NCI-H2196 treated with DMSO at 0.1 percent for 48 hours (cell line): ENCODE results near the gene NQO1.
"Not testable (repeated sequence)": the region's sequence is repeated elsewhere in the genome, so short reads cannot be mapped to it uniquely, and the experiment has no call there.

ENCODE experiments used
- DNase-seq: peaks from one replicate; lab custom pipeline; 2025; ENCODE audit not compliant: unreplicated experiment; lab: John Stamatoyannopoulos, UW

NQO1 gene

DNA sequence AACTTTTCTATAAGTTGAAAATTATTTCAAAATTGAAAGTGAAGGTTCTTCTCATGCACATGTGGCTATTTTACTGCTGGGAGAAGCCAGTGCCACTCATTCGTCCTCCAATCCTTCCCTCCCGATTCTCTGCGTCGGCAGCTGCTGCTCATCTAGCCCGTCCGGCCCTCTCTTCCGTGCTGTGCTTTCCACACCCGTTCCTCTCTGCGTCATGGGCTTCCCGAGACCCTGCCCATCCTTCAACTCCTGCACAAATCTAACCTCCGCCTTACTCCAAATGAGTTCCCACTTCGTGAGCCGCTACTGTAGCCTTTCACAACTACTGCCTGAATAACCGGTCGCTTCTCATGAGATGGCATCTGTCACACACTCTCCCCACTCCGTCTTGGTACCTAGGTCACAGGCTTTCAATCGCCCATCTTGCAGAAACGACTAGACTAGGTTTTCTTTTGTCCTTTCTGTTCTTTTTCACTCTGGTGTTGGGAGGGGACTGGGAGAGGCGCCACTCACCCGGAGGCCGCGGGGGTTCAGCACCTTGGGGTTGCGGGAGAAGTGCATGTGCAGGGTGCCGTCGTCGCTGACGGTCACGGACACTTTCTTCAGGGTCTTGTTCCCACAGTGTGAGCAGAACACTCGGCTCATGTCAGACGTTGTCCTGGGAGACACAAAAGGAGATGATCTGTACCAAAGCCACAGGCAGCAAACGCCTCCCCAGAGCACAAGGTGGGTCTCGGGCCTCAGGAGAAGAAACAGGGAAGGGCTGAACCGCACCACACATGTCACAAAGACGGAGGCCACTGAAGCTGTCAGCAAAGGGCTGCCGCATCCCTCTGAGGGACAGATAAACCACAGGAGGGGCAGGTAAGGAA, 18.2 kb upstream of the NQO1 start:
- DNase-seq = no peak

DNA sequence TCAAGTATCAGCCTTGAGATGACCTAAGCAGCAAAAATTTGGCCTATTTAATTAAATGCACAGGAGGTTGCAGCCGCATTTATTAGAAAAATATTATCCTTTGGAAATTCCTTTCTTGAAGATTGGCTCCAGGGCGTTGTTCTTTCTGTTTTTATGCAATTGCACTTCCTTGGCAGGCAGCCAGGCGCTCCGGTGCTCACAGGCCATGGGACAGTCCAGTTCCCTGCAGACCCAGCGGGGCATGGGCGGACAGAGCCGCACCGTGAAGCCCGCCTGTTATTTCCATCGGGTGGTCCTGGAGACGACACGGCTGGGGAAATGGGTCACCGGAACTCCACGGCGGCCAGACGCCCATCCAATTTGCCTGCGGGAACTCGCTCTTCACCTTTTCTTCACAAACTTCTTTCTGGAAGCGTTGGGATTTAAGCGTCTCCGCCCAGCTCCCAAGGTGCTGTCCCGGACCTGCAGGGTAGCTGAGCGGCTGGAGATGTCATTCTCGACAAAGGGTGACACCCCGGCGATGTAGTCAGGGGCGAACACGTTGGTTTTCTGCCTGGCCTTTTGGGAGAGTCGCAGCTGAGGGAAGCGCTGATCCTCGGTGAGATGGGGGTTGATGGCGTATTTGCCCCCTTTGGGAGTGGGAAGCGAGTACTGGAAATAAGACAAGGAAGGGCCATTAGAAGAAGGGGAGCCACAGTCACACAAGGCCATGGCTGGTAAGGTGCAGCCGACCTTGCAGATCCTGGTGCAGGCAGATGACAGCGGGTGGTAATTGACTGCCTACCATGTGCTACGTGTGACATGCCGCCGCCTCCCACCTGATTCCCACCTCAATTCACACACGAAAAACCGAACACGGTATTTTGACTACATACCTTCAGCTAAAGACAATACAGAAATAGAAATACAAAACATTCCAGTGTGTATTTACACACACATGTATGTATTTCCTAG, 15.9 kb upstream of the NQO1 start:
- no peak for DNase-seq

DNA sequence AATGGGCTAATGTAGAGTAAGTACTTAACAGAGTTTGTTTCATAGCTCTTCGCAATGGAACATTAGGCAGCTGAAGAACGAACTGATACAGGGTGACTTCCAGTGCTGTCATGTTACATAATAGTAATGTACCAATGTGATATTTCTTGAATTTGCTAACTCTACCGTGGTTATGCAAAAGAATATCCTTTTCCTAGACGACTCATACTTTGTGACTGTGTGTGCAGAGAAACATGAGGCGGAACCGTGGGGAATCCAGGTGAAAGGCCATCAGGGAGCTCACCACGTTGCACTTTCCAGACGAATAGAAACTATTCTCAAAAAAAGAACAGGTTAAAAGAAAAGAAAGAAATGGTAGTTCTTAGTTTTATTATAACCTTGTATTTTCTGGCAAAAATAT, 15.2 kb upstream of the NQO1 start:
- no peak for DNase-seq

DNA sequence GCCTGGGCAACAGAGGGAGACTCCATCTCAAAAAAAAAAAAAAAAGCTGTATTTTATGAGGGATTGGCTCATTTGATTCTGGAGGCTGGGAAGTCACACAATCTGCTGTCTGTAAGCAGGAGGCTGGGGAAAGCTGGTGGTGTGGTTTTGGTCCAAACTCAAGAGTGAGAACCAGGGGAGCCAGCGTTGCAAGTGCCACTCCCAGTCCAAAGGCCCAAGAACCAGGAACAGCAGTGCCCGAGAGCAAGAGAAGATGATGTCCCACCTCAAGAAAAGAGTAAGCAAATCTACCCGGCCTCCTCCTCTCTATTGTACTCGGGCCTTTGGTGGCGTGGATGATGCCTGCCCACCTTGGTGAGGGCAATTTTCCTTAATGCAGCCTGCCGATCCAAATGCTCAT, 5.7 kb upstream of the NQO1 start:
- DNase-seq = no peak

DNA sequence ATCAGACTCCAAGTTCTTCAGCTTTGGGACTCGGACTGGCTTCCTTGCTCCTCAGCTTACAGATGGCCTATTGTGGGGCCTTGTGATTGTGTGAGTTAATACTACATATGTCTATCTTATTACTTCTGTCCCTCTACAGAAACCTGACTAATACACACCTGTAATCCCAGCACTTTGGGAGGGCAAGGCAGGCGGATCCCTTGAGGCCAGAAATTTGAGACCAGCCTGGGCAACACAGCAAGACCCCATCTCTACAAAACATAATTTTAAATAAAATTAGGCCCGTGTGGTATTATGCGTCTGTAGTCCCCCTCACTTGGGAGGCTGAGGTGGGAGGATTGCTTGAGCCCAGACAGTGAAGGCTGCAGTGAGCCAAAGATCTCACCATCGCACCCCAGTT, 4.9 kb upstream of the NQO1 start:
- DNase-seq = not testable (repeated sequence)

DNA sequence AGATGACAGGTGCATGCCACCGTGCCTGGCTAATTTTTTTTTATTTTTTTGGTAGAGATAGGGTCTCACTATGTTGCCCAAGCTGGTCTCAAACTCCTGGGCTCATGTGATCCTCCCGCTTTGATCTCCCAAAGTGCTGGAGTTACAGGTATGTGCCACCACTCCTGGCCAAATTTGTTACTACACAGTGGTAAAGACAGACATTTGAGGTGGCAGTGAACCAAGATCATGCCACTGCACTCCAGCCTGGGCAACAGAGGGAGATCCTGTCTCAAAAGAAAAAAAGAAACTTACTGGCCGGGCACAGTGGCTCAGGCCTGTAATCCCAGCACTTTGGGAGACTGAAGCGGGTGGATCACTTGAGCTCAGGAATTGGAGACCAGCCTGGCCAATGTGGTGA, 2.7 kb upstream of the NQO1 start:
- not testable (repeated sequence) for DNase-seq

GRCh38 chr16:69727916-69728270, 1.5 kb upstream of the NQO1 start:
- DNase-seq = no peak

- no peak for DNase-seq
Observed at GRCh38 chr16:69725480-69726312, 664 bp downstream of the NQO1 start.

DNA sequence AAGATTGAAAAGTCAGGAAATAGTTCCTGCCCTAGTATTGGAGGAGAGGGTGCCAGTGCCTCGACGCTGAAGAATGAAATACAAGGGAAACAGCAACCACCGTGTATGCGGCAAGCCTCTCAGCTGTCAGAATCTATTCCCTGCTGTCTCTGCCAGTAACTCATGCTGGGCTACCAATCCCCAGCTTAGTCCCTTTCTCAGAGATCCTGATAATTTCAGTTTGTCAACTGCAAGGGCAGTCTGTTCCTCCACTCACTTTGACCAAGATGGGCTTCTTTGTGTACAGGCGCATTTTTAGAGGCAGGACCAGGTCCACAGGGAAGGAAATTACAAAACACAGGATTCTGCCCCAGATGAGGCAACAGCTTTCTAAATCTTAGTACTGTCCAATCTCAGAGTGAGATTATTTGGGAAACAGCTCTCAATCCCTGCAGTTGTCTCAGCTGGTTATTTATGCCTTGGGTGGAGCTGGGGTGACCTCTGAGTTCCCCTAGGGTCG, 1.3 kb downstream of the NQO1 start:
- DNase-seq = no peak

DNA sequence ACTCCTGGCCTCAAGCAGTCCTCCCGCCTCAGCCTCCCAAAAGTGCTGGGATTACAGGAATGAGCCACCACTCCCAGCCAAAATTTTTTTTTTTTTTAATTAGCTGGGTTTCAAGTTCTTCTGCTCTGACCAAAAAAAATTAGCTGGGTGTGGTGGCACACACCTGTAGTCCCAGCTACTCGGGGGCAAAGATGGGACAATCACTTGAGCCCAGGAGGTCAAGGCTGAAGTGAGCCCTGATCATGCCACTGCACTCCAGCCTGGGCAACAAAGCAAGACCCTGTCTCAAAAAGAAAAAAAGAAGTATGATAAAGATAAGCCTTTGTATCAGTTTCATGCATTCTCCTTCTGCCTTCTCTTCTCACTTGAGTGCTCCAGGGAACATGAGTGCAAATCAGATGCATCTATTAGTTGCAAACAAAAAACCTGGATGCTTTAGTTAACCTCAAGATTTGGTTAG, 1.9 kb downstream of the NQO1 start:
- DNase-seq = no peak

DNA sequence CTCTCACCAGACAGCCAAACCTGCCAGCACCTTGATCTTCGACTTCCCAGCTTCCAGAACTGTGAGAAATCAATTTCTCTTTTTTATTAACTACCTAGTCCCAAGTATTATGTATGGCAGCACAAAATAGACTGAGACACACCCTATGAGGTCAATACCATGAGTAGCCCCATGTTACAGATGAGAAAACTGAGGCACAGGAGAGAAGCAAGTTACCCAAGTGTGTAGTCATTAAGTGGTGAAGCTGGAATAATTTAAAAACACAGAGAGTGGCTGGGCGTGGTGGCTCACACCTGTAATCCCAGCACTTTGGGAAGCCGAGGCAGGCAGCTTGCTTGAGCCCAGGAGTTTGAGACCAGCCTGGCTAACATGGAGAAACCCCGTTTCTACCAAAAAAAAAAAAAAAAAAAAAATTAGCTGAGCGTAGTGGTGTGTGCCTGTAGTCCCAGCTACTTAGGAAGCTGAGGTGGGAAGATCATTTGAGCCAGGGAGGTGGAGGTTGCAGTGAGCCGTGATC, 4.9 kb downstream of the NQO1 start:
- no peak for DNase-seq

- no peak for DNase-seq
Observed at GRCh38 chr16:69720822-69721430, 5.4 kb downstream of the NQO1 start.

GRCh38 chr16:69718111-69718764, 8.1 kb downstream of the NQO1 start:
- DNase-seq = no peak

DNA sequence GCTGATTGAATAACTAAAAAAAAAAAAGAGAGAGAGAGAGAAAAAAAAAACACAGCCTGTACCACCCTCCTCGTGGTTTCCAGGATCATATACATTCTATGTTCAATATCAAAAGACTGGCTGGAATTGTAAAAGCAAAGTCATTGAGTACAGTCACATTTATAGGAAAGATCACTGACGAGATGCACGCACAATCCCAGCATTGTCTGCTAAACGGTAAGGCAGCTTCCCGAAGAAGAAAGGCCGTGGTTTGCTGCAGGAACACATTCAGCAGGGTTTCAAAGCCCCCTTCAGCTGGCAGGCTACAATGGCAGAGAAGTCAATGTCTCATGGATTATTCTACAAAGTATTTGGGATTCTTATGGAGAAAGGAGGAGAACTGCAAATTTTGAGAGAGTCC, 9.3 kb downstream of the NQO1 start:
- DNase-seq = no peak

GRCh38 chr16:69712914-69713581, 13.3 kb downstream of the NQO1 start:
- DNase-seq = no peak

DNA sequence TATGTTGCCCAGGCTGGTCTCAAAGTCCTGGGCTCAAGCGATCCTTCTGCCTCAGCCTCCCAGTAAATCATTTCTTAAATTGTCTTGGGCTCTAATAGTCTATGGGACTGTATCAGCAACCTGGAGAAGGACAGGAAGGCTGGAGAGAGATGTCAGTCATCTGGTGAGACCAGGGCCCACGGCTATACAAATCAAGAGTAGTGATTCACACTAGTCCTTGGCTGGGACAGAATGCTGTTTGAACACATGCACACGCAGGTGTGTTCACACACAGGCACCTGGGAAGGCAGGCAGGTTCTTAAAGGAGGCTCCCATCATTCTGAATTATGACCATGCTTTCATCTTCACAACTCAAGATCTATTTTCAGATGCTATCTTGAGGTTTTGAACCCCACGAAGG, 14.1 kb downstream of the NQO1 start:
- DNase-seq = no peak

- no peak for DNase-seq
Observed at GRCh38 chr16:69711115-69711740, 15.1 kb downstream of the NQO1 start.

DNA sequence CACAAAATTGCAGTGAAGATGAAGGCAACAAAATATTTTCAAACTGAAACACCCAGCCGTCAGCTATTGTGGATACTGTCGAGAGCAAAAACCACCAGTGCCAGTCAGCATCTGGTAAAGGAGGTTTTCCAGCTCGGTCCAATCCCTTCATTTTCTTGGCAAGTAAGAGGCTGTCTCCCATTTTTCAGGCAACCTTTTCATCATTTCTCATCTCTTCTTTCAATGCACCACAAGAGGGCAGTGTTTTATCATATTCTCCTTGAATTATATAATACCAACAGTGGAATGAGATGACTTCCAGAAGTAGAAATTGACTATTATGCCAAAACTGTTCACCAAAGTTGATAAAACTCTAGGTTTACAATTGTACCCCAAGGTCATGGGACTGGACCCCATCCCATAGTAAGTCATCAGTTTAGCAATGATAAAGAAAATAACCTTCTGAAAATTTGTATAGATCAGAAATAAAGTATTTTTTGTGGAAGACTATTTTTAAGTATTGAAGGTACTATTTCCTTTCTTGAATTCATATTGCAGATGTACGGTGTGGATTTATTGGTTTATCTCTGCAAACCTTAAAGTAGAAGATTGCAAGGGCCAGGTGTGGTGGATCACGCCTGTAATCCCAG, 16.8 kb downstream of the NQO1 start:
- DNase-seq = peak; percentile 40
